HCT116 (cell line): ENCODE measurements around the gene CDC14A. TPM values are rescaled to one million over a fixed set of nuclear protein-coding genes. Genes with fewer than 3 reads are reported as not detected.

Source experiments
- ATAC-seq: fragments of 200-7000 bp; cut with Tn5 transposase; 2 replicates; pipeline ENCODE4 v1.9.1; 2020; ENCODE audit warnings: mild to moderate bottlenecking, moderate library complexity
- BruUV-seq: library from RNA; stranded (reverse); fragments of 400-500 nt; replicated peaks from 2 replicates; lab custom pipeline; 2021; lab: Mats Ljungman, UMichigan
- CTCF ChIA-PET: fragments of 300-600 bp; sonication (Branson Sonifier 250); formaldehyde crosslinking; loops from one replicate; lab custom pipeline; 2021; ENCODE audit warnings: antibody characterized with exemption; lab: Charles Lee
- POLR2A ChIA-PET: fragments of 300-600, 350-600 bp; sonication (Branson Sonifier 250); formaldehyde crosslinking; loops from one replicate; lab custom pipeline; 2021; ENCODE audit warnings: antibody characterized with exemption; lab: Charles Lee
- RAD21 ChIA-PET, 2 experiments: fragments of 300-600 bp; sonication (Branson Sonifier 250); formaldehyde crosslinking; loops; one replicate each; lab custom pipeline; 2023; ENCODE audit warnings: low total read pairs in 2 of 2; ENCODE audit not compliant: uncharacterized antibody in 2 of 2, unreplicated experiment in 2 of 2, low non-redundant PET in 1 of 2; lab: Charles Lee
- DNase-seq: peaks from one replicate; pipeline ENCODE4 v3.0.0-alpha.2; 2010; ENCODE audit warnings: low read depth, low spot score
- H2AFZ ChIP-seq: fragments of 200-600 bp; shearing (Covaris generic), sonication (generic); 2 replicates; pipeline ENCODE4 v1.6.1; 2017; ENCODE audit warnings: low read depth, mixed run types, mixed read lengths, antibody characterized with exemption, low read length; ENCODE audit not compliant: poor library complexity, severe bottlenecking
- H3K27ac ChIP-seq: 2 replicates; pipeline ENCODE4 v1.5.1; 2012; ENCODE audit warnings: low read depth, low read length
- H3K27me3 ChIP-seq: fragments of 200-600 bp; sonication (generic); 2 replicates; pipeline ENCODE4 v1.6.1; 2016; ENCODE audit warnings: mixed run types, low read length, mixed read lengths; ENCODE audit not compliant: insufficient read depth
- H3K36me3 ChIP-seq, 2 experiments: fragments of 200-500 bp in 1 of 2; fragments of 200-600 bp in 1 of 2; sonication (Bioruptor generic) in 1 of 2; sonication (generic) in 1 of 2; 2 replicates each; pipeline versions ENCODE4 v1.5.1 to v1.6.1; 2014 to 2016; ENCODE audit warnings: low read length in 2 of 2, inconsistent platforms in 1 of 2, mixed read lengths in 1 of 2, mixed run types in 1 of 2; ENCODE audit not compliant: insufficient read depth in 2 of 2, control insufficient read depth in 1 of 2
- H3K4me1 ChIP-seq, 2 experiments: fragments of 200-600 bp in 1 of 2; sonication (generic) in 1 of 2; 2 replicates each; pipeline versions ENCODE4 v1.5.1 to v1.6.1; 2012 to 2017; ENCODE audit warnings: low read length in 2 of 2, inconsistent platforms in 1 of 2, mild to moderate bottlenecking in 1 of 2, mixed read lengths in 1 of 2, mixed run types in 1 of 2, moderate library complexity in 1 of 2; ENCODE audit not compliant: insufficient read depth in 2 of 2, control insufficient read depth in 1 of 2
- H3K4me2 ChIP-seq: fragments of 200-600 bp; sonication (generic); 2 replicates; pipeline ENCODE4 v1.6.1; 2017; ENCODE audit warnings: mixed run types, low read length, mixed read lengths
- H3K4me3 ChIP-seq, 2 experiments: fragments of 200-600 bp in 1 of 2; sonication (generic) in 1 of 2; replicated peaks in 1 of 2; 2 replicates each; pipeline ENCODE4 v1.5.1; 2011 to 2016; ENCODE audit warnings: low read length in 2 of 2, control low read depth in 1 of 2, low read depth in 1 of 2, mild to moderate bottlenecking in 1 of 2, mixed read lengths in 1 of 2, mixed run types in 1 of 2
- H3K79me2 ChIP-seq: fragments of 200-600 bp; sonication (generic); 2 replicates; pipeline ENCODE4 v1.6.1; 2017; ENCODE audit warnings: mild to moderate bottlenecking, mixed run types, low read length, moderate library complexity, mixed read lengths; ENCODE audit not compliant: insufficient read depth
- H3K9ac ChIP-seq: fragments of 200-600 bp; sonication (generic); 2 replicates; pipeline ENCODE4 v1.6.1; 2016; ENCODE audit warnings: low read length, mixed read lengths
- H3K9me2 ChIP-seq: fragments of 200-600 bp; sonication (generic), shearing (Covaris generic); 2 replicates; pipeline ENCODE4 v1.6.1; 2017; ENCODE audit warnings: mixed run types, mild to moderate bottlenecking, moderate library complexity; ENCODE audit not compliant: insufficient read depth
- H3K9me3 ChIP-seq, 2 experiments: fragments of 200-500 bp in 1 of 2; fragments of 200-600 bp in 1 of 2; sonication (Bioruptor generic) in 1 of 2; sonication (generic) in 1 of 2; 2 replicates each; pipeline ENCODE4 v1.6.1; 2014 to 2017; ENCODE audit warnings: low read length in 2 of 2, mixed read lengths in 2 of 2, inconsistent platforms in 1 of 2, low read depth in 1 of 2, mild to moderate bottlenecking in 1 of 2, mixed run types in 1 of 2, moderate library complexity in 1 of 2; ENCODE audit not compliant: control insufficient read depth in 1 of 2, insufficient read depth in 1 of 2
- H4K20me1 ChIP-seq: fragments of 200-600 bp; sonication (generic), shearing (Covaris generic); 2 replicates; pipeline ENCODE4 v1.6.1; 2017; ENCODE audit warnings: mixed run types, mild to moderate bottlenecking, moderate library complexity; ENCODE audit not compliant: insufficient read depth
- FOSL1 ChIP-seq: IDR thresholded peaks from 2 replicates; pipeline ENCODE4 v1.6.1; 2012; ENCODE audit warnings: low read depth
- JUND ChIP-seq: IDR thresholded peaks from 2 replicates; pipeline ENCODE4 v1.6.1; 2012
- POLR2A ChIP-seq: IDR thresholded peaks from 2 replicates; pipeline ENCODE4 v1.7.0; 2011; ENCODE audit warnings: borderline replicate concordance; ENCODE audit not compliant: insufficient read depth, insufficient read length; ENCODE audit errors: extremely low read depth
- TCF7L2 ChIP-seq: IDR thresholded peaks from 2 replicates; pipeline ENCODE4 v1.7.0; 2011; ENCODE audit warnings: borderline replicate concordance, inconsistent platforms; ENCODE audit not compliant: insufficient read depth, insufficient read length; ENCODE audit errors: extremely low read depth
- YY1 ChIP-seq: IDR thresholded peaks from 2 replicates; pipeline ENCODE4 v1.6.1; 2011; ENCODE audit warnings: low read length, low read depth, moderate library complexity, mild to moderate bottlenecking; ENCODE audit not compliant: insufficient replicate concordance; ENCODE audit errors: extremely low read depth
- intact Hi-C: fragments of 100-400 bp; cut with micrococcal nuclease; formaldehyde crosslinking; loops from 2 replicates; pipeline ENCODE4 v1.10.0; 2022
- total RNA-seq: library from RNA; stranded (reverse); gene quantifications from one replicate; pipeline ENCODE4 v1.2.1, GENCODE V29; 2021; ENCODE audit not compliant: unreplicated experiment
- TF ChIP-seq, protein P1 (sequence below): IDR thresholded peaks from 2 replicates; pipeline ENCODE4 v1.6.1; 2012; ENCODE audit warnings: low read depth

Gene CDC14A
- total RNA-seq, 1 experiment from 2014 or later = 5.1 TPM

DNA sequence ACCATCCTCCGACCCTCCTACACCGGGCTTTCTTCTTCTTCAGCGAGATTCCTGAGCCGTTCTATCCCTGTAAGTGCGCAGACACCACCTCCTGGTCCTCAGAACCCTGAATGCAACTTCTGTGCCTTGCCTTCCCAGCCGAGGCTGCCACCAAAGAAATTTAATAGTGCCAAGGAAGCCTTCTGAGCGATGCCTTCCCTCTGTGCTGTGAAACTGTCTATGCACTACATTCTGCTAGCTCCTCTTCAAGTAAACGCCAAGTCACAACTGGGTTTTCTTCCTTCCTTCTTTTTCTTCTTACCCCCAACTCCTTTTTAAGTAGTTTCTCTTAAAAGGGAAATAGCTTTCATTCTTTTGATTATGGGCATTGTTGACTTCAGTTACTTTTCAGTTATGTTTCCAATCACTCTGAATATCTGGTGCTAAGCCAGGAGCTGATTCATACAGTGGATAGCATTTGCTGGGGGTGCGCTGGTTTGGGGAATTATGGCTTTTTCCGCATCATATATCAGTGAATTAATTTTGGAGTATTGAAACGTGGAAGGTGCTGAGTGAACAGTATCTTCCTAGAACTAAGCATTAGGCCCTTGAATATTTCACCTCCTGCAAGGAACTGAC, 147.0 kb downstream of the CDC14A start:
- no peak overlapping the region for H3K27ac ChIP-seq
- ChIA-PET CTCF (no interaction called here), POLR2A (no interaction called here), RAD21 (no interaction called here)
- DNase-seq (no peak), ATAC-seq (no peak)
- no peak overlapping the region for H3K4me3 ChIP-seq
- H4K20me1 ChIP-seq = no peaks in the 10 kb centered on the region
- no peaks in the 10 kb centered on the region for H3K9me3 ChIP-seq
- H3K79me2 ChIP-seq = no peaks in the 10 kb centered on the region
- no peaks in the 10 kb centered on the region for H3K27me3 ChIP-seq
- no peak overlapping the region for H3K9ac ChIP-seq
- no TSS peak for BruUV-seq
- H3K9me2 ChIP-seq = no peaks in the 10 kb centered on the region
- TF ChIP-seq POLR2A (no peak), JUND (no peak), YY1 (no peak), TCF7L2 (no peak), FOSL1 (no peak)
- TF ChIP-seq, protein P1, sequence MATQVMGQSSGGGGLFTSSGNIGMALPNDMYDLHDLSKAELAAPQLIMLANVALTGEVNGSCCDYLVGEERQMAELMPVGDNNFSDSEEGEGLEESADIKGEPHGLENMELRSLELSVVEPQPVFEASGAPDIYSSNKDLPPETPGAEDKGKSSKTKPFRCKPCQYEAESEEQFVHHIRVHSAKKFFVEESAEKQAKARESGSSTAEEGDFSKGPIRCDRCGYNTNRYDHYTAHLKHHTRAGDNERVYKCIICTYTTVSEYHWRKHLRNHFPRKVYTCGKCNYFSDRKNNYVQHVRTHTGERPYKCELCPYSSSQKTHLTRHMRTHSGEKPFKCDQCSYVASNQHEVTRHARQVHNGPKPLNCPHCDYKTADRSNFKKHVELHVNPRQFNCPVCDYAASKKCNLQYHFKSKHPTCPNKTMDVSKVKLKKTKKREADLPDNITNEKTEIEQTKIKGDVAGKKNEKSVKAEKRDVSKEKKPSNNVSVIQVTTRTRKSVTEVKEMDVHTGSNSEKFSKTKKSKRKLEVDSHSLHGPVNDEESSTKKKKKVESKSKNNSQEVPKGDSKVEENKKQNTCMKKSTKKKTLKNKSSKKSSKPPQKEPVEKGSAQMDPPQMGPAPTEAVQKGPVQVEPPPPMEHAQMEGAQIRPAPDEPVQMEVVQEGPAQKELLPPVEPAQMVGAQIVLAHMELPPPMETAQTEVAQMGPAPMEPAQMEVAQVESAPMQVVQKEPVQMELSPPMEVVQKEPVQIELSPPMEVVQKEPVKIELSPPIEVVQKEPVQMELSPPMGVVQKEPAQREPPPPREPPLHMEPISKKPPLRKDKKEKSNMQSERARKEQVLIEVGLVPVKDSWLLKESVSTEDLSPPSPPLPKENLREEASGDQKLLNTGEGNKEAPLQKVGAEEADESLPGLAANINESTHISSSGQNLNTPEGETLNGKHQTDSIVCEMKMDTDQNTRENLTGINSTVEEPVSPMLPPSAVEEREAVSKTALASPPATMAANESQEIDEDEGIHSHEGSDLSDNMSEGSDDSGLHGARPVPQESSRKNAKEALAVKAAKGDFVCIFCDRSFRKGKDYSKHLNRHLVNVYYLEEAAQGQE = no peak
- TF ChIP-seq, all 23 proteins: peak for 0
- no peak overlapping the region for H2AFZ ChIP-seq
- H3K4me1 ChIP-seq = no peaks in the 10 kb centered on the region
- H3K4me2 ChIP-seq = no peak overlapping the region
- intact Hi-C loops = no loop called here
- H3K36me3 ChIP-seq = no peaks in the 10 kb centered on the region
